Suprapubic skin (tissue), 4 donors: ENCODE results near the gene LDLRAD4. TPM values are rescaled to one million over a fixed set of nuclear protein-coding genes. Genes with fewer than 3 reads are reported as not detected.
A peak's percentile ranks its signal among the peaks of the same experiment; 100 is the strongest.

ENCODE experiments used
- DNase-seq, 2 donors: peaks; one replicate each; pipeline ENCODE4 v3.0.0-alpha.2; 2019; ENCODE audit warnings: low spot score in 2 of 2
- H3K27ac ChIP-seq: fragments of 200-600 bp; sonication (generic); one replicate; pipeline ENCODE4 v1.5.1; 2019
- H3K27me3 ChIP-seq: fragments of 200-600 bp; sonication (generic); one replicate; pipeline ENCODE4 v1.5.1; 2019
- H3K36me3 ChIP-seq: fragments of 200-600 bp; sonication (generic); one replicate; pipeline ENCODE4 v1.5.1; 2019
- H3K4me1 ChIP-seq: fragments of 200-600 bp; sonication (generic); one replicate; pipeline ENCODE4 v1.5.1; 2019
- H3K4me3 ChIP-seq: fragments of 200-600 bp; sonication (generic); one replicate; pipeline ENCODE4 v1.5.1; 2019; ENCODE audit warnings: mild to moderate bottlenecking
- H3K9me3 ChIP-seq: fragments of 200-600 bp; sonication (generic); one replicate; pipeline ENCODE4 v1.5.1; 2019
- EP300 ChIP-seq: sonication (generic); formaldehyde crosslinking; IDR thresholded peaks from one replicate; pipeline ENCODE4 v1.6.1; 2017; ENCODE audit warnings: antibody characterized with exemption
- POLR2A ChIP-seq, 2 donors: fragments of 450-650 bp; IDR thresholded peaks; one replicate each; pipeline ENCODE4 v1.6.1; 2017; ENCODE audit warnings: antibody characterized with exemption in 2 of 2, mild to moderate bottlenecking in 2 of 2, moderate library complexity in 2 of 2
- POLR2AphosphoS5 ChIP-seq, 3 donors: sonication (generic); formaldehyde crosslinking; IDR thresholded peaks; one replicate each; pipeline ENCODE4 v1.6.1; 2017; ENCODE audit warnings: antibody characterized with exemption in 3 of 3
- WGBS: methylation state at CpG from one replicate; pipeline ENCODE4 v1.1.5; 2018; 5-methylcytosine and 5-hydroxymethylcytosine counted together
- total RNA-seq, 4 donors: library from RNA; depleted of rRNA; stranded (reverse); fragments of >200 nt; gene quantifications; one replicate each; pipeline ENCODE4 v1.1.0, GENCODE V29; 2016
- TF ChIP-seq, protein P1 (sequence below), 2 donors: fragments of 200-600 bp in 1 of 2; fragments of 450-650 bp in 1 of 2; sonication (generic) in 1 of 2; IDR thresholded peaks; one replicate each; pipeline ENCODE4 v1.5.1; 2016 to 2019; ENCODE audit warnings: antibody characterized with exemption in 2 of 2, mild to moderate bottlenecking in 1 of 2, moderate library complexity in 1 of 2

LDLRAD4 gene
- total RNA-seq, 4 donors from 2014 or later = 10.1 to 31.6 (median 15.1) TPM

DNA sequence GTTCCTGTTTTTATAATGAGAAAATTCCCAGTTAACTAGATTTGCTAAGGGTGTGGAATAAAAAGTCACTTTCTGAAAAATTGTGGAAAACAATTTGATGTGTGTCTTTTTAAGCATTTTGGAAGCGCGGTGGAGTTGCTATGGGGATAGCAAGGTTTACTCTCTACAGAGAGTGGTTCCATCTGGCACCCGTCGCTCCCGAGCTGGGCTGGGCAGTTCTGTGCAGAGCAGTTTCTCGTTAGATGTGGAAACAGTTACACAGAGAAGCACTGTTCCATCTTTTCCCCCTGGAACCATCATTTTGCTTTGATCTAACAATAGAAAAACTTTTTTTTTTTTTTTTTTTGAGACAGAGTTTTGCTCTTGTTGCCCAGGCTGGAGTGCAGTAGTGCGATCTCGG is 17.4 kb downstream of the LDLRAD4 start:
- Histone ChIP-seq H3K27me3 (no peaks in the 10 kb centered on the region), H3K9me3 (no peaks in the 10 kb centered on the region), H3K4me3 (no peak overlapping the region), H3K27ac (peak overlapping the region; percentile 73), H3K36me3 (no peaks in the 10 kb centered on the region), H3K4me1 (peaks cover 19% of the 10 kb centered on the region)
- peak; percentile 85 to 88 for DNase-seq
- TF ChIP-seq POLR2AphosphoS5 (IDR thresholded peaks at IDR 0.05) (peak in 1 of 3 donors; percentile 35), EP300 (no peak), POLR2A (IDR thresholded peaks at IDR 0.05) (no peak)
- TF ChIP-seq, protein P1, sequence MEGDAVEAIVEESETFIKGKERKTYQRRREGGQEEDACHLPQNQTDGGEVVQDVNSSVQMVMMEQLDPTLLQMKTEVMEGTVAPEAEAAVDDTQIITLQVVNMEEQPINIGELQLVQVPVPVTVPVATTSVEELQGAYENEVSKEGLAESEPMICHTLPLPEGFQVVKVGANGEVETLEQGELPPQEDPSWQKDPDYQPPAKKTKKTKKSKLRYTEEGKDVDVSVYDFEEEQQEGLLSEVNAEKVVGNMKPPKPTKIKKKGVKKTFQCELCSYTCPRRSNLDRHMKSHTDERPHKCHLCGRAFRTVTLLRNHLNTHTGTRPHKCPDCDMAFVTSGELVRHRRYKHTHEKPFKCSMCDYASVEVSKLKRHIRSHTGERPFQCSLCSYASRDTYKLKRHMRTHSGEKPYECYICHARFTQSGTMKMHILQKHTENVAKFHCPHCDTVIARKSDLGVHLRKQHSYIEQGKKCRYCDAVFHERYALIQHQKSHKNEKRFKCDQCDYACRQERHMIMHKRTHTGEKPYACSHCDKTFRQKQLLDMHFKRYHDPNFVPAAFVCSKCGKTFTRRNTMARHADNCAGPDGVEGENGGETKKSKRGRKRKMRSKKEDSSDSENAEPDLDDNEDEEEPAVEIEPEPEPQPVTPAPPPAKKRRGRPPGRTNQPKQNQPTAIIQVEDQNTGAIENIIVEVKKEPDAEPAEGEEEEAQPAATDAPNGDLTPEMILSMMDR (IDR thresholded peaks at IDR 0.05) = no peak
- WGBS = 23% methylated on average over 8 of the region's 8 CpGs

DNA sequence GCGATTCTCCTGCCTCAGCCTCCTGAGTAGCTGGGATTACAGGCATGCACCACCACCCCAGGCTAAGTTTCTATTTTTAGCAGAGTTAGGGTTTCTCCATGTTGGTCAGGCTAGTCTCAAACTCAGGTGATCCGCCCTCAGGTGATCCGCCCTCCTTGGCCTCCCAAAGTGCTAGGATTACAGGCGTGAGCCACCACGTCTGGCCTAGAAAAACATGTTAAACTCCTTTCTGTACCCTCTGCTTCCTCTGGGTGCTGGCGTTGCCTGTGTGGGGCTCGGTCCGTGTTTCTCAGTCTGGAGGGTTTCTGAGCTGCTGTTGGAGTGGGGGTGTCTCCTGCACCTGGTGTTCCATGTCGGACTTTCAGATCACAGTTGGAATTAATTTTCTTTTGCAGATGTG is 17.9 kb downstream of the LDLRAD4 start:
- 70% methylated on average over 9 of the region's 9 CpGs for WGBS
- DNase-seq = peak; percentile 48 to 66
- TF ChIP-seq POLR2AphosphoS5 (IDR thresholded peaks at IDR 0.05) = no peak
- TF ChIP-seq POLR2A (IDR thresholded peaks at IDR 0.05) = no peak
- TF ChIP-seq, protein P1 (IDR thresholded peaks at IDR 0.05) = no peak
- TF ChIP-seq EP300 = no peak

DNA sequence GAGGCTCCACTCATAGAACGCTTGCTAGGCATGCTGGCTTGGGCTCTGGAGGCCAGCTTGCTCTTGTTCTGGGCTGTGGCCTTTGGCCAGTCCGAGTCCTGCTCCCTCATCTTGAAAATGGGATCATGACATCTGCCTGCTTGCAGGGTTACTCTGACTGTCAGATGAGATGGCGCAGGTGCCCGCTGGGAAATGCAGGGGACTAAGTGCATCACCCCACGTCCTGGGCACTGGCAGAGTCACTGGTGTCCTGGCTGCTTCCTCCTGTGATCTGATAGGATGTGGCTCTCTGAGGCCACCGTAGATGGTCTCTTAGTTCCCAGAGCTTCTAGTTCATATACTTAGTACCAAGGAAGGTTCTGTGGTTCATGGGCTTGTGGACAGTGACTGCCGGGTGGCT is 18.5 kb downstream of the LDLRAD4 start:
- DNase-seq = peak; percentile 45 to 61
- Histone ChIP-seq H3K36me3 (no peaks in the 10 kb centered on the region), H3K4me1 (peaks cover 19% of the 10 kb centered on the region), H3K27ac (no peak overlapping the region), H3K27me3 (no peaks in the 10 kb centered on the region), H3K9me3 (no peaks in the 10 kb centered on the region), H3K4me3 (no peak overlapping the region)
- 89% methylated on average over 6 of the region's 7 CpGs for whole genome bisulfite sequencing
- no peak for TF ChIP-seq POLR2AphosphoS5 (IDR thresholded peaks at IDR 0.05)
- no peak for TF ChIP-seq EP300
- TF ChIP-seq, protein P1 (IDR thresholded peaks at IDR 0.05) = no peak
- no peak for TF ChIP-seq POLR2A (IDR thresholded peaks at IDR 0.05)

More for the DNA sequence above, 17.9 kb downstream of the LDLRAD4 start:
- Histone ChIP-seq H3K27me3 (no peaks in the 10 kb centered on the region), H3K4me3 (no peak overlapping the region), H3K4me1 (peaks cover 19% of the 10 kb centered on the region), H3K36me3 (no peaks in the 10 kb centered on the region), H3K27ac (no peak overlapping the region), H3K9me3 (no peaks in the 10 kb centered on the region)

DNA sequence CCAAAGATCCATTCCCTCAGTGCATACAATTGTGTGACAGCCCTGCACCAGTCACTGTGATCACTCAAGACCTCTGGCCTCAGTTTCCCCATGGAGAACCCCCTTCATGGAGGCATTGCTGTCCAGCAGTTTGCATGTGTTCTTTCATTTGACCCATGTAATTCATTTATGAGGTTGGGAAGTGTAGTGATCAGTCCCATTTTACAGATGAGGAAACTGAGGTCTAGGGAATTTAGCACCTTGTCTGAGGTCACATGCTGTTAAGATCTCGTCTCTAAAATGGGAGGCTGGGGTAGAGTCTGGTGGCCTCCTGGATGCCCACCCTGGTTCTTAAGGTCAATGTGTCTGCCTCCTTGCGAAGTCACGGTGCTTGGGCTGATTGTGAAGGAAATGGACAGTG is 19.1 kb downstream of the LDLRAD4 start:
- H3K9me3 ChIP-seq = no peaks in the 10 kb centered on the region
- H3K27me3 ChIP-seq = no peaks in the 10 kb centered on the region
- no peak overlapping the region for H3K4me3 ChIP-seq
- H3K36me3 ChIP-seq = no peaks in the 10 kb centered on the region
- WGBS = 100% methylated on average over 3 of the region's 3 CpGs
- no peak overlapping the region for H3K27ac ChIP-seq
- peaks cover 19% of the 10 kb centered on the region for H3K4me1 ChIP-seq
- DNase-seq = peak in 1 of 2 donors; percentile 35
- TF ChIP-seq POLR2A (IDR thresholded peaks at IDR 0.05) = no peak
- TF ChIP-seq, protein P1 (IDR thresholded peaks at IDR 0.05) = no peak
- TF ChIP-seq POLR2AphosphoS5 (IDR thresholded peaks at IDR 0.05) = no peak
- TF ChIP-seq EP300 = no peak

DNA sequence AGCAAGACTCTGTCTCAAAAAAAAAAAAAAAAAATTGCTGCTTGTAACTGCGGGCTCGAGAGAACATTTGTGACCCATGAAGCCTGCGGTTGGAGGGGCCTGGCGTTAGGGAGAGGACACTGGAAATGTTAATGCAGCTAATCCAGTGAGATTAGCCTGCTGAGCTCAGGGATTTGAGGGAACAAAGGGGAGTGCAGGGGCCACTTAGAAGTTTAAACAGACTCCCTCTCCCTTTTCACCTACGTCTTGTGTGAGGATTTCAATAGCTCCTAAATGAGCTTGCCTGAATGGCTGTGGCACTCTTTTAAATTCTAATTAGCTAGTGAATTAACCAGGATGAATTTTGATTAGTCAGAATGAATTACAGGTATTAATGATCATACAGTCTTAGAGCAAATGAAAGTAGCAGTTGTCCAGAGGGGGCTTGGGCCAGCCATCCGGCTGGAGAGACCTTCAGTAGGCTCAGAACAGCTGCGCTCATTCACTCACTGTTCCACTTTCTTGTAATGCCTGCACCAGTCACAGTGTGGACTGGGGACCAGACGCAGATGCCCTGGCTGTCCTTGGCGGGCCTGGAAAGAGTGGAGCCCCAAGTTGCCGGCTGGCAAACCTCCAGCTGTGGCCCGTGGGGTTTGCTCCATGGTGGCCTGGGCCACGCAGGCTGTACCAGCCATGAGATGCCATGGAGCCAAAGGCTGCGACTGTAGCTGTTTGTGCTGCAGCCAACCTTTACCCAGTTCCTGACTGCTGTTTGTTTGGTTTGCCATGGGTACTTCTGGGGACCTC is 20.8 kb downstream of the LDLRAD4 start:
- DNase-seq = peak; percentile 52 to 63
- no peak overlapping the region for H3K4me3 ChIP-seq
- no peaks in the 10 kb centered on the region for H3K36me3 ChIP-seq
- peaks cover 19% of the 10 kb centered on the region for H3K4me1 ChIP-seq
- TF ChIP-seq POLR2A (IDR thresholded peaks at IDR 0.05) (no peak), EP300 (no peak), POLR2AphosphoS5 (IDR thresholded peaks at IDR 0.05) (no peak)
- TF ChIP-seq, protein P1 (IDR thresholded peaks at IDR 0.05) = no peak
- H3K9me3 ChIP-seq = no peaks in the 10 kb centered on the region
- no peak overlapping the region for H3K27ac ChIP-seq
- no peaks in the 10 kb centered on the region for H3K27me3 ChIP-seq
- WGBS = 93% methylated on average over 9 of the region's 13 CpGs
